ENCODE results near the gene CDH2. TPM values are rescaled to one million over a fixed set of nuclear protein-coding genes. Genes with fewer than 3 reads are reported as not detected.
A peak's percentile ranks its signal among the peaks of the same experiment; 100 is the strongest.

Gene CDH2
- 78.9 TPM for polyA plus RNA-seq (2012; ENCODE audit: insufficient read depth, insufficient read length, low read depth)

DNA sequence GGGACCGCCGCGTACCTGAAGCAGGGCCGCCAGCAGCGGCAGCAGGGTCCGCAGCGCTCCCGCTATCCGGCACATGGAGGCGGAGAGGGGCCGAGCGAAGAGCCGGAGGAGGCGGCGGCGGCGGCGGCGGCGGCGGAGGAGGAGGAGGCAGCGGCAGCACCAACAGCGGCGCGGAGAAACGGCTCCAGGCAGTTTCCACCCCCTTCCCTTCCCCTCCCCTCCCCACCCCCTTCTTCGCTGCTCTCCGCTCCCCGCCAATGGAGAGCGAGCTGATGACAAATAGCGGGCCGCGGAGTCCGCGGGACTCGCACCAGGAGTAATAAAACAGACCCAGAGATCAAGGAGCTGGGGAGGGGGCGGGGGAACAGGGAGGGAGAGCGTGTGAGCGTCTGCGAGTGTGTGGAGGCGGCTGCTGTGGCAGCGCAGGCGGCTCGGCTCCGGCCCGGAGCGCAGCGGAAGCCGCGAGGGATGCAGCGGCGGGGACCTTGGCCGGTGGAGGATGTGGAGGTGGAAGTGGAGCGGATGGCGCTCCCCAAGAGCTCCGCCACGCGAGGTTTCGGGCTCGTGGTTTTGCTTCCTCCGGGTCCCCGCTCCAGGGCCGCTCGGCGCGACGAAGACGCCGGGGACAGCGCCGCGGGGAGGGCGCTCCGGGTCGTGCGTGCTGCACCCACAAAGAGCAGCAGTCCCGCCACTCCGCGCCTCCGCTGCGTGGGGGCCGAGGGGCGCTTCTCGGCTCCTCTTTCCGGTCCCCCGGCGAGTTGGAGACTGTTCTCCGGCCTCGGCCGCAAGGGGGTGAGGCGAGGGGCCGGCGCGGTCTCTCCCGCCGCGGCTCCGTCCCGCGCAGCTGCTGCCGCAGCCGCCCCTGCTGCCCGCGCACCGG is at the start of gene CDH2:
TSS of gene CDH2 (minus strand) at position 183 of the 880 bp plus-strand sequence. CDS start at position 75, 108 bp downstream.
- no peaks in the 10 kb centered on the region for H3K36me3 ChIP-seq
- H3K4me1 ChIP-seq: no peaks in the 10 kb centered on the region
- peak; percentile 87 for DNase-seq
- peak within 1 kb of the TSS; percentile 86 for H3K4me3 ChIP-seq (ENCODE audit: low read depth, low read length)
- no peaks in the 10 kb centered on the region for H3K9me3 ChIP-seq
- TF ChIP-seq, protein P1, sequence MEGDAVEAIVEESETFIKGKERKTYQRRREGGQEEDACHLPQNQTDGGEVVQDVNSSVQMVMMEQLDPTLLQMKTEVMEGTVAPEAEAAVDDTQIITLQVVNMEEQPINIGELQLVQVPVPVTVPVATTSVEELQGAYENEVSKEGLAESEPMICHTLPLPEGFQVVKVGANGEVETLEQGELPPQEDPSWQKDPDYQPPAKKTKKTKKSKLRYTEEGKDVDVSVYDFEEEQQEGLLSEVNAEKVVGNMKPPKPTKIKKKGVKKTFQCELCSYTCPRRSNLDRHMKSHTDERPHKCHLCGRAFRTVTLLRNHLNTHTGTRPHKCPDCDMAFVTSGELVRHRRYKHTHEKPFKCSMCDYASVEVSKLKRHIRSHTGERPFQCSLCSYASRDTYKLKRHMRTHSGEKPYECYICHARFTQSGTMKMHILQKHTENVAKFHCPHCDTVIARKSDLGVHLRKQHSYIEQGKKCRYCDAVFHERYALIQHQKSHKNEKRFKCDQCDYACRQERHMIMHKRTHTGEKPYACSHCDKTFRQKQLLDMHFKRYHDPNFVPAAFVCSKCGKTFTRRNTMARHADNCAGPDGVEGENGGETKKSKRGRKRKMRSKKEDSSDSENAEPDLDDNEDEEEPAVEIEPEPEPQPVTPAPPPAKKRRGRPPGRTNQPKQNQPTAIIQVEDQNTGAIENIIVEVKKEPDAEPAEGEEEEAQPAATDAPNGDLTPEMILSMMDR (IDR thresholded peaks at IDR 0.05; ENCODE audit: low read depth, low read length): no peak
- no peaks in the 10 kb centered on the region for H3K27me3 ChIP-seq

DNA sequence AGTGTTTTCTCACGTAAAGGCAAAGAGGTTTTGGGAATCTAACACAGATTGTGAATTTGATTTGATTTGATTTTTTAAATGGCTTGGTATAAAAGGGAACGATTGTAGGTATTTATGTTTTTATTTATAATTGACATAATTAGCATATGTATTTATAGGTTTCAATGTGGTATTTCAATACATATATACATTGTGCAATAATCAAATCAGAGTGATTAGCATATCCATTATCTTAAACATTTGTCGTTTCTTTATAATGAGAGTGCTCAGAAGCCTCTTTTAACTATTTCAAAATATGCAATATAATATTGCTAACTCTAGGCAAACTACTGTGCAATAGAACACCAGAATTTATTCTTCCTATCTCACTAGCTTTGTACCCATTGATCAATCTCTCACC is 35.1 kb upstream of the CDH2 start:
- H3K4me1 ChIP-seq: no peaks in the 10 kb centered on the region
- no peaks in the 10 kb centered on the region for H3K36me3 ChIP-seq
- DNase-seq: no peak
- TF ChIP-seq, protein P1 (IDR thresholded peaks at IDR 0.05; ENCODE audit: low read depth, low read length): no peak
- no peak overlapping the region for H3K4me3 ChIP-seq (ENCODE audit: low read depth, low read length)
- no peaks in the 10 kb centered on the region for H3K27me3 ChIP-seq
- H3K9me3 ChIP-seq: no peaks in the 10 kb centered on the region

DNA sequence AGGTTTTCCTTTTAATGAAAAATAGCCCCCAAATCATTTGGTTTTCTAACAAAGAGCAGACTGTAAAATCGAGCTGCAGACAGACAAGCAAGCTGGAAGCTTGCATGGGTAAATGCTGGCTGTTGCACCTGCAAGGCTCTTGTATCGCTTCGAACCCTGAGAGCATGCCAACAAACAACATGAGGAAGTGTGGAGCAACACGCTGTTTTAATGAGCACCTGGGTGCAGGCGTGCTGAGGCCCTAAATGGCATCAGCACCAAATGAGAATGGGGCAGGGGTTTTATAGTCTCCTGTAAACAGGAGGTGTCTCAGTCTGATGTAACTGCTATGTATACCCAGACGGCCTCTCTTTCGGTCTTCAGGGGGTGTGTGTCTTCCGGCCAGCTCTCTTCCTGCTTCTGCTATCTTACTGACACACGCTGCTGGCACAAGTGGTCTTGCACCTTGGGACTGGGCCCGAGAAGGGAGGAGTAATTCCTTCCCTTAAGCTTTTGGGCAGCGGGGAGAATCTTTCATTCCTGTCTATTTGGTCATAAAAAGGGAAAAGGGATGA is 31.9 kb upstream of the CDH2 start:
- Histone ChIP-seq H3K4me1 (no peaks in the 10 kb centered on the region), H3K9me3 (no peaks in the 10 kb centered on the region), H3K4me3 (ENCODE audit: low read depth, low read length) (no peak overlapping the region), H3K27me3 (no peaks in the 10 kb centered on the region), H3K36me3 (no peaks in the 10 kb centered on the region)
- DNase-seq: no peak
- TF ChIP-seq, protein P1 (IDR thresholded peaks at IDR 0.05; ENCODE audit: low read depth, low read length): no peak

DNA sequence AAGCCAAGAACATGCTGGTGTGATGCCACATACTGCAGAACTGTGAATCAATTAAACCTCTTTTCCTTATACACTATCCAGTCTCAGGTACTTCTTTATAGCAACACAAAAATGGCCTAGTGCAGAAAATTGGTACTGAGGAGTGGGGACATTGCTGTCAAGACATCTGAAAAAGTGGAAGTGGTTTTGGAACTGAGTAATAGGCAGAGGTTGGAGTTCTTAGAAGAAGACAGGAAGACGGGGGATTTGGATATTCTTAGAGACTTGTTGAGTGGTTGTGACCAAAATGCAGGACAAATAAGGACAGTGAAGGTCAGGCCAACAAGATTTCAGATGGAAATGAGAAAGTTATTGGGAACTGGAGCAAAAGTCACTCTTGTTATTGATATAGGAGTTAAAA is 31.3 kb upstream of the CDH2 start:
- H3K4me3 ChIP-seq (ENCODE audit: low read depth, low read length): no peak overlapping the region
- DNase-seq: no peak
- TF ChIP-seq, protein P1 (IDR thresholded peaks at IDR 0.05; ENCODE audit: low read depth, low read length): no peak
- no peaks in the 10 kb centered on the region for H3K4me1 ChIP-seq
- no peaks in the 10 kb centered on the region for H3K36me3 ChIP-seq
- no peaks in the 10 kb centered on the region for H3K27me3 ChIP-seq
- no peaks in the 10 kb centered on the region for H3K9me3 ChIP-seq

DNA sequence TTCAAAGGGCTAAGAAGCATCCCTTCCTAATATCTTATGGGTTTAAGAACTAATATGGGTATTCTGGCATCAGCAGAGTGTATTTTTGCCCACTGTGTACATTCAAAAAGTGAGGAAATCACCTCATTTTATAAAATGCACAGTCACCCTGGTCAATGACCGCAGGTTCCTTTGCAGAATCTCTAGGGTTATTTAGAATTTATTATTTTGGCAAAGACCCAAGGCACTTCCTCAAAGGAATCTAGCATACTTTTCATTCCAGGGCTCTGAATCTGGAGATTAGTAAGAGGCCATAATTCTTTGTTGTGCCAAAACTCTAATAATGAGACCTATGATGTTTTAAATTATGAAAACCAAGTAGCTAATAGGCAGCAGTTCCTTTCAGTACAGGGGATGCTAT is 27.2 kb upstream of the CDH2 start:
- Histone ChIP-seq H3K27me3 (no peaks in the 10 kb centered on the region), H3K36me3 (no peaks in the 10 kb centered on the region)

More for the DNA sequence above, 27.2 kb upstream of the CDH2 start:
- DNase-seq: no peak
- Histone ChIP-seq H3K4me3 (ENCODE audit: low read depth, low read length) (no peak overlapping the region), H3K9me3 (no peaks in the 10 kb centered on the region), H3K4me1 (no peaks in the 10 kb centered on the region)
- TF ChIP-seq, protein P1 (IDR thresholded peaks at IDR 0.05; ENCODE audit: low read depth, low read length): no peak
